Measurements from ENCODE around the gene PLAC8.
"Not testable (repeated sequence)": the region's sequence is repeated elsewhere in the genome, so short reads cannot be mapped to it uniquely, and the experiment has no call there.

Gene PLAC8

DNA sequence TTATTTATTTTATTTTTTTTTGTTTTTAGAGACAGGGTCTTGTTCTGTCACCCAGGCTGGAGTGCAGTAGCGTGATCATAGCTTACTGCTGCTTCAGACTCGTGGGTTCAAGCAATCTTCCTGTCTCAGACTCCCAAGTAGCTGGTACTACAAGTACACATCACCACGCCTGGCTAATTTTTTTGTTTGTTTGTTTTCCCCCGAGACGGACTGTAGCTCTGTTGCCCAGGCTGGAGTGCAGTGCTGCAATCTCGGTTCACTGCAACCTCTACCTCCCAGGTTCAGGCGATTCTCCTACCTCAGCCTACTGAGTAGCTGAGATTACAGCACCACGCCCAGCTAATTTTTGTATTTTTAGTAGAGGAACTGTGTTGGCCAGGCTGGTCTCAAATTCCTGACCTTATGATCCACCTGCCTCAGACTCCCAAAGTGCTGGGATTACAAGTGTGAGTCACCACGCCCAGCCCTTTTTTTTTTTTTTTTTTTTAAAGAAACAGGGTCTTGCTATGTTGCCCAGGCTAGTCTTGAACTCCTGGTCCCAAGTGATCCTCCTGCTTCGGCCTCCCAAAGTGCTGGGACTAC lies 47.4 kb downstream of the PLAC8 start:
- DNase-seq (ENCODE audit: low read depth): no peak

DNA sequence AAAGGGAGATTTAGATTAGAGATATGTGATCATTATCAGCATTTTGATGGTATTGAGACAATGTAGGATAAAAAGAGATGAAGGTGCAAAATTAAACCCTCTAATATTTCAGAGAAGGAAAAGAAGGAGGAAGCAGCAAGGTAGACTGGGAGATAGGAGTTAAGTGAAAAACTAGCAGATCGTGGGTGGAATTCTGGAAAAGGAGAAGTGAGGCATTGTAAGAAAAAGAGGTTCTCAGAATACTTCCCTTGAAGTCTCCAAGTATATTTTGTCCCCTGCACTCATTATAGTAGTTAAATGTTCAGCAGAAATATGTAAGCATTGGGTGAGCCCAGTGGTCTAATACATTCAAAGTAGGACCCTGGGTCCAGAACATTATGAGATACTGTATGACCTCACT lies 49.3 kb downstream of the PLAC8 start:
- no peak for DNase-seq (ENCODE audit: low read depth)

DNA sequence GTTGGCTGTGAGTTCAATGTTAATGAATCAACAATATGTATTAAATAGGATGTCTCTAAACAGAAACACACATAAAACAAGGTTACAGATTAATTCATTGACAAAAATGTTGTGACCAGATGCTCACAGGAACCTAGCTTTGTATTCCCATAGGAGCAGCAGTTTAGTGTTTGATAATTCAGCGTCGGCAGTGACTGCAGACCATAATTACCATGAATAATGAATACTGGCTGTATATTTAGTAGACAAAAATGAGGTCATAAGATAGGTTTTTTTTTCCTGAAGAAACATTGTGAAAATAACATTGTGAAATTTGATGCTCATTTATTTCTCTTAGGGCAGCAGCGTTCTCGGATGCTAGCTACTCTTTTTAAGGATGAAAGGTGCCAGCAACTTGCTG lies 51.8 kb downstream of the PLAC8 start:
- no peak for DNase-seq (ENCODE audit: low read depth)

DNA sequence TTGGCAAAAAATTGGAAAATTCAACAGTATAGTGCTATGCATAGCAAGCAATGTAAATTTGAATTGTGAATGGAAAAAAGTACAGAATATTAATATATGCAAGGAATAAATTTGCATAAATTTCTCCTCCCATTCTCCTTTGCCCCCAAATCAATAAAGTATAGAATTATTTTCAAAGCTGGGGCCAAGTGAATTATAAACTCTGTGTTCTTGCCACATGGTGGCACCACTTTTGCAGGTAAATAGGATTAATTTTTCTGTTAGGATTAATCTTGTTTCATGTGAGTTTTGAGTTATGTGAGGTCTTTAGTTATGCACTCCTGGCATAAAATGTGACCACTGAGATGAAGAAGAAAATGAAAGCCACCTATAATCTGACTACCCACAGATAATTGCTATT lies 59.6 kb downstream of the PLAC8 start:
- no peak for DNase-seq (ENCODE audit: low read depth)

DNA sequence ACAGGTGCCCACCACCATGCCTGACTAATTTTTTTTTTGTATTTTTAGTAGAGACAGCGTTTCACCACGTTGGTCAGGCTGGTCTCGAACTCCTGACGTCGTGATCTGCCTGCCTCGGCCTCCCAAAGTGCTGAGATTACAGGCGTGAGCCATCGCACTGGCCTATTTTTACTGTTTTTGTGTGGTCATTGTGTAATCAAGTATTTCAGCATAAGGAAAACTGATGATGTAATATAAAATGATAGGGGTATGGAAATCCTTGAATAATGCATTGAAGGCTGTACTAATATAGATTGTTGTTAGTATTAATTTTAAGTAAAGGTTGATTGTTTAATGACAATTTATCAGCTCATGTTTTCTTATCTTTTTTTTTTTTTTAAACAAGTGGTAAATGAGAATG lies 65.7 kb downstream of the PLAC8 start:
- DNase-seq (ENCODE audit: low read depth): not testable (repeated sequence)

DNA sequence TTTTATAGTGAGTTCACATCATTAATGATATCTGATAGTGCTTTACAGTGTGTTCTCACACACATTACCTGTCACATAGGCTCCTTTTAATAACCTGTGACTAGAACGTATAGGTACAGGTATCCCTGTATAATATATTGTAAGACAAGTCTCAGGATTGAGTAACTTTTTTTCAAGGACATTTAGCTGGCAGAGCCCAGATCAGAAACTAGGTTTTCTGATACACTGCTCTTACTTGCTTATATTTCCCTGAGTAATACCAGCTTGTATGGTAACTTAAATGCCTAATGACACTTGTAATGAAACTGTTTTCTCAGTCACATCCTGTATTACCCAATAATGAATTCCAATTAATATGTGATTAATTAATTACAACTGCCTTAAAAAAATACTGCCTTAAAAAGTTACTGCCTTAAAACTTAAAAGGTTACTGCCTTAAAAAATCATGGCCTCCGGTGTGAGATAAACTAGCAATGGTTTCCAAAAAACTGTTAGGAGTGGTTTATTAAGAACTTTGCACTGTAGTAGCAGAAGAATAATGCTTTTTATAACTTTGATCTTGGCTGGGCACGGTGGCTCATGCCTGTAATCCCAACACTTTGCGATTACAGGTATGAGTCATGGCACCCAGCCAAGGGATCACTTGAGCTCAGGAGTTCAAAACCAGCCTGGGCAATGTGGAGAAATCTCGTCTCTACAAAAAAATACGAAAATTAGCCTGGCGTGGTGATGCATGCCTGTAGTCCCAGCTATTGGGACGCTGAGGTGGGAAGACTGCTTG lies 67.6 kb downstream of the PLAC8 start:
- no peak for DNase-seq (ENCODE audit: low read depth)

DNA sequence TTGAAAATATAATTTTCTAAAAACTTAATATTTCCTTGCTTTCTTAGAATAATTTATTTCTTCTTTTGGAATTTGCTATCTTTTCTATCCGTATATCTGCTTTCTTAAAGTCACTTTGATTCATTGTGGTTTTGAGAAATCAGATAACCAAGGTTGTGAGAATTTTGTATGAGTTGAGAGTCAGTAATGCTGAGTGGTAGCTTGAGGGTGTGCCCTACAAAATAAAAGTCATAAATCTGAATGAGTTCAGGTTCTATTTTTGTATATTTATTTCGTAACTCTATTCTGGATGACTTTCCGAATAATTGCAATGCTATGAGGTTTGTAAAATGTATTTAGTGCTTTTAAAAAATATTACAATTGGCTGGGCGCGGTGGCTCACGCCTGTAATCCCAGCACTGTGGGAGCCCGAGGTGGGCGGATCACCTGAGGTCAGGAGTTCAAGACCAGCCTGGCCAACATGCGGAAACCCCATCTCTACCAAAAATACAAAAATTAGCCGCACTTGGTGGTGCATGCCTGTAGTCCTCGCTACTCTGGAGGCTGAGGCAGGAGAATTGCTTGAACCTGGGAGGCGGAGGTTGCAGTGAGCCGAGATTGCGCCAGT lies 70.6 kb downstream of the PLAC8 start:
- no peak for DNase-seq (ENCODE audit: low read depth)

DNA sequence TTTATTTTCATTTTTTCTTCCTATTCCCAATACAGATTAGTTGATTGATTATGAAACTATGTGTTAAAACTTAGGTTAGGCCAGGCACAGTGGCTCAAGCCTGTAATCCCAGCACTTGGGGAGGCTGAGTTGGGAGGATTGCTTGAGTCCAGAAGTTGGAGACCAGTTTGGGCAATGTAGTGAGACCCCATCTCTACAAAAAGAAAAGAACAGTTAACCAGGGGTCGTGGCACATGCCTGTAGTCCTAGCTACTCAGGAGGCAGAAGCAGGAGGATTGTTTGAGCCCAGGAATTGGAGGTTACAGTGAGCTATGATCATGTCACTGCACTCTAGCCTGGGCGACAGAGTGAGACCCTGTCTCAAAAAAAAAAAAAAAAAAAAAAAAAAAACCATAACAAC lies 71.4 kb downstream of the PLAC8 start:
- not testable (repeated sequence) for DNase-seq (ENCODE audit: low read depth)

DNA sequence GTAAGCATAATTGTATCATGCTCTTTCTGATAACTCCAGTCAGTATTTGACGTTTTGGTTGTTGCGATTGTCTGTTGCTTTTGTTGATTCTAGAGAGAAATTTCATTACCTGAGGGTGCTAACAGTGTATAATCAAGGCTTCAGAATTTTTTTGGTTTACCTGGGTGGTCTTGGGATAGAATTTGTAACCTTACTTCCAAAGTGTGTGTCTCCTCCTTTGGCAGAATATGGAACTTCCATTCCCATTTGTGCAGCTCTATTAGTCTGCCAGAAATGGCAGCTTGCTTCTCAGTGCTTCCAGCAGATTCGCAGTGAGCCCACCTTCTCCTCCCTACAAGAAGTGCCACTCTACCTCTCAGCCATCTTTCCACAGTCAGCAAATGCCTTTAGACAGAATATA lies 74.3 kb downstream of the PLAC8 start:
- no peak for DNase-seq (ENCODE audit: low read depth)

Measured in T follicular helper cell (primary cell).